GM12878 (cell line): Measurements from ENCODE around the gene ACADS. TPM values are rescaled to one million over a fixed set of nuclear protein-coding genes. Genes with fewer than 3 reads are reported as not detected.

Source experiments
- ATAC-seq: fragments of 200-7000 bp; cut with Tn5 transposase; 3 replicates; pipeline ENCODE4 v1.9.1; 2020; ENCODE audit warnings: mild to moderate bottlenecking, moderate library complexity
- BruUV-seq: library from RNA; stranded (reverse); fragments of 400-500 nt; replicated peaks from 2 replicates; lab custom pipeline; 2021; lab: Mats Ljungman, UMichigan
- CTCF ChIA-PET: fragments of 300-600 bp; sonication (Branson Sonifier 250); formaldehyde crosslinking; extraction: SDS; loops from one replicate; lab custom pipeline; 2021; ENCODE audit warnings: inconsistent platforms; lab: Yijun Ruan, JAX
- POLR2A ChIA-PET: fragments of 350-600 bp; formaldehyde crosslinking; extraction: SDS; loops from one replicate; lab custom pipeline; 2021; ENCODE audit warnings: inconsistent platforms; lab: Charles Lee
- RAD21 ChIA-PET: fragments of 300-600 bp; sonication (Branson Sonifier 250); formaldehyde crosslinking; loops from one replicate; lab custom pipeline; 2023; ENCODE audit warnings: antibody characterized with exemption; ENCODE audit not compliant: unreplicated experiment; lab: Charles Lee
- SMC1A ChIA-PET: fragments of 300-600 bp; sonication (Branson Sonifier 250); formaldehyde crosslinking; loops from one replicate; lab custom pipeline; 2023; ENCODE audit not compliant: unreplicated experiment, uncharacterized antibody; lab: Charles Lee
- DNase-seq: peaks from one replicate; pipeline ENCODE4 v3.0.0-alpha.2; 2011; ENCODE audit warnings: low read depth, low spot score
- FAIRE-seq: peaks from 3 replicates; lab custom pipeline; 2011; peaks lifted over from hg19 to GRCh38; lab: Jason Lieb, UNC
- H2AFZ ChIP-seq: 2 replicates; pipeline ENCODE4 v1.6.0; 2011; ENCODE audit warnings: low read depth, low read length, control low read depth; ENCODE audit not compliant: control insufficient read depth
- H3K27ac ChIP-seq: 2 replicates; pipeline ENCODE4 v1.5.1; 2011; ENCODE audit warnings: control low read depth; ENCODE audit not compliant: control insufficient read depth, insufficient read depth
- H3K27me3 ChIP-seq, 2 experiments: replicated peaks in 1 of 2; 2 replicates each; pipeline versions ENCODE4 v1.6.0 to v1.6.1; 2011; ENCODE audit warnings: low read length in 1 of 2; ENCODE audit not compliant: control insufficient read depth in 2 of 2, insufficient read depth in 2 of 2
- H3K36me3 ChIP-seq, 2 experiments: 2 replicates each; pipeline ENCODE4 v1.5.1; 2011; ENCODE audit warnings: low read length in 1 of 2; ENCODE audit not compliant: control insufficient read depth in 2 of 2, insufficient read depth in 2 of 2
- H3K4me1 ChIP-seq: 2 replicates; pipeline ENCODE4 v1.6.1; 2011; ENCODE audit warnings: mild to moderate bottlenecking, low read length, moderate library complexity, mixed read lengths; ENCODE audit not compliant: control insufficient read depth, insufficient read depth
- H3K4me2 ChIP-seq: 2 replicates; pipeline ENCODE4 v1.6.0; 2011; ENCODE audit warnings: control low read depth; ENCODE audit not compliant: control insufficient read depth, insufficient read depth
- H3K4me3 ChIP-seq: fragments of 200-600 bp; sonication (generic); 2 replicates; pipeline ENCODE4 v1.5.1; 2016
- H3K79me2 ChIP-seq: 2 replicates; pipeline ENCODE4 v1.6.0; 2011; ENCODE audit warnings: low read length; ENCODE audit not compliant: control insufficient read depth, insufficient read depth
- H3K9ac ChIP-seq: 2 replicates; pipeline ENCODE4 v1.8.0; 2011; ENCODE audit warnings: low read length, control low read depth, mixed read lengths; ENCODE audit not compliant: control insufficient read depth, insufficient read depth
- H3K9me3 ChIP-seq: replicated peaks from 3 replicates; pipeline ENCODE4 v1.5.1; 2011; ENCODE audit warnings: mild to moderate bottlenecking, low read length; ENCODE audit not compliant: control insufficient read depth, insufficient read depth
- H4K20me1 ChIP-seq: 2 replicates; pipeline ENCODE4 v1.6.0; 2011; ENCODE audit not compliant: control insufficient read depth, insufficient read depth
- EED ChIP-seq: sonication (generic); IDR thresholded peaks from 2 replicates; pipeline ENCODE4 v1.6.1; 2016; ENCODE audit warnings: antibody characterized with exemption, low read depth
- HDAC6 ChIP-seq: fragments of 200-600 bp; sonication (generic); IDR thresholded peaks from one replicate; pipeline ENCODE4 v1.8.0; 2017; ENCODE audit warnings: antibody characterized with exemption; ENCODE audit not compliant: unreplicated experiment
- JUNB ChIP-seq: IDR thresholded peaks from 2 replicates; pipeline ENCODE4 v1.6.1; 2016; ENCODE audit warnings: antibody characterized with exemption, mild to moderate bottlenecking
- MLLT1 ChIP-seq: fragments of 450-650 bp; IDR thresholded peaks from 2 replicates; pipeline ENCODE4 v1.6.1; 2016; ENCODE audit warnings: mild to moderate bottlenecking
- MTA3 ChIP-seq: IDR thresholded peaks from 2 replicates; pipeline ENCODE4 v1.6.1; 2012; ENCODE audit warnings: low read length, inconsistent platforms, borderline replicate concordance
- MYB ChIP-seq: fragments of 150-350 bp; IDR thresholded peaks from 2 replicates; pipeline ENCODE4 v1.6.1; 2014; ENCODE audit warnings: mild to moderate bottlenecking, low read depth, low read length, borderline replicate concordance
- NFIC ChIP-seq: IDR thresholded peaks from 2 replicates; pipeline ENCODE4 v1.6.1; 2012; ENCODE audit warnings: low read depth, mild to moderate bottlenecking, inconsistent platforms, low read length, moderate library complexity
- PAX8 ChIP-seq: fragments of 450-650 bp; IDR thresholded peaks from 2 replicates; pipeline ENCODE4 v1.6.1; 2017; ENCODE audit warnings: mild to moderate bottlenecking, moderate library complexity
- SIX5 ChIP-seq: IDR thresholded peaks from 2 replicates; pipeline ENCODE4 v1.6.1; 2011; ENCODE audit warnings: mild to moderate bottlenecking, low read depth, low read length, moderate library complexity; ENCODE audit not compliant: severe bottlenecking
- ZNF384 ChIP-seq: IDR thresholded peaks from 2 replicates; pipeline ENCODE4 v1.6.1; 2012; ENCODE audit warnings: low read depth, mild to moderate bottlenecking, low read length, improper control_type of control experiment, borderline replicate concordance
- WGBS: methylation state at CpG from one replicate; pipeline ENCODE4 v1.1.6; 2016; ENCODE audit warnings: low lambda C conversion rate; ENCODE audit not compliant: insufficient replicate concordance, insufficient coverage; ENCODE audit errors: missing lambda C conversion rate; 5-methylcytosine and 5-hydroxymethylcytosine counted together
- in situ Hi-C: fragments of 300-500 bp; cut with MboI; formaldehyde crosslinking; loops from 9 replicates; pipeline ENCODE4 v1.14.3; 2018; ENCODE audit warnings: mixed read lengths
- intact Hi-C: fragments of 100-400 bp; cut with micrococcal nuclease; formaldehyde crosslinking; loops from one replicate; pipeline ENCODE4 v1.14.2; 2022; ENCODE audit not compliant: unreplicated experiment
- polyA plus RNA-seq, 11 experiments: library from polyadenylated mRNA; depleted of rRNA in 4 of 11; unstranded in 6 of 11; stranded (reverse) in 5 of 11; fragments of >200 nt; fragmentation: Nextera tagmentation in 4 of 11; fragmentation: Illumina TruSeq in 1 of 11; extraction: Ambion mirVana in 4 of 11; extraction: Trizol in 1 of 11; gene quantifications; 1 replicate in 1 of 11; 2 replicates in 10 of 11; pipeline versions ENCODE4 v1.2.1 to v1.2.3, GENCODE V29; 2011 to 2016; ENCODE audit warnings: inconsistent platforms in 2 of 11, missing spikeins in 2 of 11, low read depth in 1 of 11
- total RNA-seq, 4 experiments: library from RNA; depleted of rRNA in 3 of 4; stranded (reverse); fragments of >200 nt in 3 of 4; fragmentation: Illumina TruSeq in 1 of 4; extraction: Trizol in 1 of 4; gene quantifications; 2 replicates each; pipeline versions ENCODE4 v1.2.1 to v1.2.3, GENCODE V29; 2013 to 2021
- TF ChIP-seq, protein P1 (sequence below): IDR thresholded peaks from 2 replicates; pipeline ENCODE4 v1.6.1; 2012; ENCODE audit warnings: improper control_type of control experiment, low read depth, low read length; ENCODE audit not compliant: insufficient replicate concordance
- TF ChIP-seq, protein P2 (sequence below): fragments of 450-650 bp; IDR thresholded peaks from 2 replicates; pipeline ENCODE4 v1.6.1; 2017; ENCODE audit warnings: borderline replicate concordance
- TF ChIP-seq, protein P3 (sequence below): IDR thresholded peaks from 2 replicates; pipeline ENCODE4 v1.6.1; 2011; ENCODE audit warnings: low read depth, low read length, improper control_type of control experiment, borderline replicate concordance

The ACADS gene
- total and polyA plus RNA-seq, 10 of the 15 experiments (the other 5 are each of a cell fraction or from before 2014, with no cell fraction given) = 0.05 to 18.1 (median 10.2) TPM

GRCh38 chr12:120710805-120711296, 14.8 kb upstream of the ACADS start (continued):
- TF ChIP-seq, protein P1, sequence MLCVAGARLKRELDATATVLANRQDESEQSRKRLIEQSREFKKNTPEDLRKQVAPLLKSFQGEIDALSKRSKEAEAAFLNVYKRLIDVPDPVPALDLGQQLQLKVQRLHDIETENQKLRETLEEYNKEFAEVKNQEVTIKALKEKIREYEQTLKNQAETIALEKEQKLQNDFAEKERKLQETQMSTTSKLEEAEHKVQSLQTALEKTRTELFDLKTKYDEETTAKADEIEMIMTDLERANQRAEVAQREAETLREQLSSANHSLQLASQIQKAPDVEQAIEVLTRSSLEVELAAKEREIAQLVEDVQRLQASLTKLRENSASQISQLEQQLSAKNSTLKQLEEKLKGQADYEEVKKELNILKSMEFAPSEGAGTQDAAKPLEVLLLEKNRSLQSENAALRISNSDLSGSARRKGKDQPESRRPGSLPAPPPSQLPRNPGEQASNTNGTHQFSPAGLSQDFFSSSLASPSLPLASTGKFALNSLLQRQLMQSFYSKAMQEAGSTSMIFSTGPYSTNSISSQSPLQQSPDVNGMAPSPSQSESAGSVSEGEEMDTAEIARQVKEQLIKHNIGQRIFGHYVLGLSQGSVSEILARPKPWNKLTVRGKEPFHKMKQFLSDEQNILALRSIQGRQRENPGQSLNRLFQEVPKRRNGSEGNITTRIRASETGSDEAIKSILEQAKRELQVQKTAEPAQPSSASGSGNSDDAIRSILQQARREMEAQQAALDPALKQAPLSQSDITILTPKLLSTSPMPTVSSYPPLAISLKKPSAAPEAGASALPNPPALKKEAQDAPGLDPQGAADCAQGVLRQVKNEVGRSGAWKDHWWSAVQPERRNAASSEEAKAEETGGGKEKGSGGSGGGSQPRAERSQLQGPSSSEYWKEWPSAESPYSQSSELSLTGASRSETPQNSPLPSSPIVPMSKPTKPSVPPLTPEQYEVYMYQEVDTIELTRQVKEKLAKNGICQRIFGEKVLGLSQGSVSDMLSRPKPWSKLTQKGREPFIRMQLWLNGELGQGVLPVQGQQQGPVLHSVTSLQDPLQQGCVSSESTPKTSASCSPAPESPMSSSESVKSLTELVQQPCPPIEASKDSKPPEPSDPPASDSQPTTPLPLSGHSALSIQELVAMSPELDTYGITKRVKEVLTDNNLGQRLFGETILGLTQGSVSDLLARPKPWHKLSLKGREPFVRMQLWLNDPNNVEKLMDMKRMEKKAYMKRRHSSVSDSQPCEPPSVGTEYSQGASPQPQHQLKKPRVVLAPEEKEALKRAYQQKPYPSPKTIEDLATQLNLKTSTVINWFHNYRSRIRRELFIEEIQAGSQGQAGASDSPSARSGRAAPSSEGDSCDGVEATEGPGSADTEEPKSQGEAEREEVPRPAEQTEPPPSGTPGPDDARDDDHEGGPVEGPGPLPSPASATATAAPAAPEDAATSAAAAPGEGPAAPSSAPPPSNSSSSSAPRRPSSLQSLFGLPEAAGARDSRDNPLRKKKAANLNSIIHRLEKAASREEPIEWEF = no peak
- TF ChIP-seq SIX5 (no peak), NFIC (no peak)

- 50% methylated on average over 6 of the region's 6 CpGs for WGBS
- Histone ChIP-seq H4K20me1 (no peaks in the 10 kb centered on the region), H3K9ac (peak overlapping the region; percentile 81), H3K27me3 (no peaks in the 10 kb centered on the region), H2AFZ (peak overlapping the region; percentile 80), H3K27ac (peak overlapping the region; percentile 62), H3K9me3 (no peaks in the 10 kb centered on the region), H3K79me2 (peaks cover 15% of the 10 kb centered on the region), H3K4me3 (peak overlapping the region; percentile 68), H3K36me3 (peaks cover 0 to 15% of the 10 kb centered on the region in 2 experiments; a peak in 3 of 4 replicates), H3K4me2 (peak overlapping the region; percentile 89), H3K4me1 (peaks cover 15% of the 10 kb centered on the region)
- CTCF ChIA-PET = interaction anchor here (0.6 to 5.5 kb wide), 15 partner anchors 9 to 260 kb away, joined by 3 to 88 read pairs (median 4); partner anchors contain the start of gene POP5
- SMC1A ChIA-PET = interaction anchor here (0.7 to 5.3 kb wide), 12 partner anchors 17 to 260 kb away, joined by 3 to 68 read pairs (median 5); partner anchors contain the start of genes MLEC and POP5
- no peak for FAIRE-seq
- DNase-seq = no peak
- BruUV-seq = no TSS peak
- RAD21 ChIA-PET = interaction anchor here (0.7 to 3.9 kb wide), 11 partner anchors 10 to 260 kb away, joined by 3 to 37 read pairs (median 5); partner anchors contain the start of genes MLEC and POP5
- no peak for ATAC-seq
- POLR2A ChIA-PET = interaction anchor here (0.9 to 2.4 kb wide), 4 partner anchors 20 to 101 kb away, joined by 3 to 7 read pairs (median 4); partner anchors contain the start of gene MLEC
- intact Hi-C loops = loop anchor here (5.0 kb wide), 2 partner anchors 84 to 261 kb away; no protein-coding TSS in a partner anchor
- in situ Hi-C loops = loop anchor here (5.0 kb wide), 2 partner anchors 64 to 129 kb away; partner anchors contain the start of gene POP5
- no peak for TF ChIP-seq JUNB
- TF ChIP-seq HDAC6 = no peak
- TF ChIP-seq MYB = no peak
- no peak for TF ChIP-seq MTA3
- TF ChIP-seq ZNF384 = no peak
- TF ChIP-seq EED = no peak
- TF ChIP-seq, protein P2, sequence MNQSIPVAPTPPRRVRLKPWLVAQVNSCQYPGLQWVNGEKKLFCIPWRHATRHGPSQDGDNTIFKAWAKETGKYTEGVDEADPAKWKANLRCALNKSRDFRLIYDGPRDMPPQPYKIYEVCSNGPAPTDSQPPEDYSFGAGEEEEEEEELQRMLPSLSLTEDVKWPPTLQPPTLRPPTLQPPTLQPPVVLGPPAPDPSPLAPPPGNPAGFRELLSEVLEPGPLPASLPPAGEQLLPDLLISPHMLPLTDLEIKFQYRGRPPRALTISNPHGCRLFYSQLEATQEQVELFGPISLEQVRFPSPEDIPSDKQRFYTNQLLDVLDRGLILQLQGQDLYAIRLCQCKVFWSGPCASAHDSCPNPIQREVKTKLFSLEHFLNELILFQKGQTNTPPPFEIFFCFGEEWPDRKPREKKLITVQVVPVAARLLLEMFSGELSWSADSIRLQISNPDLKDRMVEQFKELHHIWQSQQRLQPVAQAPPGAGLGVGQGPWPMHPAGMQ = no peak
- TF ChIP-seq MLLT1 = no peak
- TF ChIP-seq PAX8 = no peak
- TF ChIP-seq, protein P3, sequence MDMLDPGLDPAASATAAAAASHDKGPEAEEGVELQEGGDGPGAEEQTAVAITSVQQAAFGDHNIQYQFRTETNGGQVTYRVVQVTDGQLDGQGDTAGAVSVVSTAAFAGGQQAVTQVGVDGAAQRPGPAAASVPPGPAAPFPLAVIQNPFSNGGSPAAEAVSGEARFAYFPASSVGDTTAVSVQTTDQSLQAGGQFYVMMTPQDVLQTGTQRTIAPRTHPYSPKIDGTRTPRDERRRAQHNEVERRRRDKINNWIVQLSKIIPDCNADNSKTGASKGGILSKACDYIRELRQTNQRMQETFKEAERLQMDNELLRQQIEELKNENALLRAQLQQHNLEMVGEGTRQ = no peak
Observed at GRCh38 chr12:120711411-120711810, 14.2 kb upstream of the ACADS start.
